Spleen (tissue), 7 donors: ENCODE results near the gene COL16A1.

Experiments used
- CTCF ChIP-seq, 11 experiments: fragments of 200-600 bp in 7 of 11; fragments of 450-650 bp in 4 of 11; sonication (generic) in 4 of 11; IDR thresholded peaks in 8 of 11; conservative IDR thresholded peaks in 3 of 11; 1 replicate in 7 of 11; 2 replicates in 4 of 11; pipeline versions ENCODE4 v1.4.0 to v1.8.0; 2016 to 2021; ENCODE audit warnings: antibody characterized with exemption in 11 of 11, inconsistent platforms in 4 of 11, mild to moderate bottlenecking in 1 of 11
- POLR2AphosphoS5 ChIP-seq, 3 donors: sonication (generic); formaldehyde crosslinking; IDR thresholded peaks; one replicate each; pipeline ENCODE4 v1.5.1; 2017; ENCODE audit warnings: antibody characterized with exemption in 3 of 3
- donor health status: DM: no; HTN: no; CAD: no; lungs with moderate emphysema.
- donor health status: DM: no; HTN: no; CAD: no.
- donor health status: DM: no; HTN: no; CAD: no.

- TF ChIP-seq CTCF (IDR thresholded peaks at IDR 0.05 in 8 of 11, conservative IDR thresholded peaks at IDR 0.05 in 3 of 11), result no peak
- no peak for TF ChIP-seq POLR2AphosphoS5 (IDR thresholded peaks at IDR 0.05)
Measured at GRCh38 chr1:31645274-31645568, 58.6 kb downstream of the COL16A1 start.
